ENCODE measurements around the gene HADHB.

DNA sequence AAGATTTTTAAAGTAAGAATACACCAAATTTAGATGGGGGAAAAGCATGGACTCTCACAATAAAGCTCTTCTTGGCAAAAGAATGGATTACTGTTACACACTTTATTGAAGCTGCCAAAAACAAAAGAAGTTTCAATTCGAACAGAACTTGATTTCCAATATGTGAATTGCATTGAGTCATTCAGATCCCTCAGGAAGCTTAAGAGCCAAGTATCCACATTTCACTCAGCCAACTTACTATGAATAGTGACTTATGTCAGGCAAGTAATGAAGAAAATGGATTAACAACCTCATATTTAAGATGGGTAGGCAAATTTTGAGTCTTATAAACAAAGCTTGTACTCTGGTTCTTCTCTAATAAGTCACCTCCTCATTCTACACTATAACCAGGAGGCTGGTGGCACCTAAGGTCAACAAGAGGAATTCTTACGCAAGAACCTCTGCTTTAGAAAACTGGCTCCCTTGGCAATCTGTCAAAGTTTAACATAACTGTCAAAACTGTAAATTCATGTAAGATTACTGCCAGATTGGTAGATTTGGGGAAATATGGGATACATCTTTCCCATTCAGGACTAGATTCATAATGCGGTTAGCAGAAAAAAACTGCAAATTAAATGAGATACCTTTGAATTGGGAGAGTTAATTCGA lies 6.3 kb upstream of the HADHB start:
- TF ChIP-seq POLR2A (IDR thresholded peaks at IDR 0.05) (no peak), POLR2AphosphoS5 (IDR thresholded peaks at IDR 0.05) (no peak), EP300 (IDR thresholded peaks at IDR 0.05) (no peak)
- TF ChIP-seq, protein P1, sequence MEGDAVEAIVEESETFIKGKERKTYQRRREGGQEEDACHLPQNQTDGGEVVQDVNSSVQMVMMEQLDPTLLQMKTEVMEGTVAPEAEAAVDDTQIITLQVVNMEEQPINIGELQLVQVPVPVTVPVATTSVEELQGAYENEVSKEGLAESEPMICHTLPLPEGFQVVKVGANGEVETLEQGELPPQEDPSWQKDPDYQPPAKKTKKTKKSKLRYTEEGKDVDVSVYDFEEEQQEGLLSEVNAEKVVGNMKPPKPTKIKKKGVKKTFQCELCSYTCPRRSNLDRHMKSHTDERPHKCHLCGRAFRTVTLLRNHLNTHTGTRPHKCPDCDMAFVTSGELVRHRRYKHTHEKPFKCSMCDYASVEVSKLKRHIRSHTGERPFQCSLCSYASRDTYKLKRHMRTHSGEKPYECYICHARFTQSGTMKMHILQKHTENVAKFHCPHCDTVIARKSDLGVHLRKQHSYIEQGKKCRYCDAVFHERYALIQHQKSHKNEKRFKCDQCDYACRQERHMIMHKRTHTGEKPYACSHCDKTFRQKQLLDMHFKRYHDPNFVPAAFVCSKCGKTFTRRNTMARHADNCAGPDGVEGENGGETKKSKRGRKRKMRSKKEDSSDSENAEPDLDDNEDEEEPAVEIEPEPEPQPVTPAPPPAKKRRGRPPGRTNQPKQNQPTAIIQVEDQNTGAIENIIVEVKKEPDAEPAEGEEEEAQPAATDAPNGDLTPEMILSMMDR (IDR thresholded peaks at IDR 0.05) = no peak
